LNCaP clone FGC (cell line): ENCODE results near the gene DTX1.

Source experiments
- DNase-seq: peaks from one replicate; pipeline ENCODE4 v3.0.0-alpha.2; 2011; ENCODE audit warnings: low read depth
- H3K4me3 ChIP-seq: 2 replicates; pipeline ENCODE4 v1.5.1; 2011; ENCODE audit warnings: mild to moderate bottlenecking, low read depth, low read length, control low read depth
- CTCF ChIP-seq: IDR thresholded peaks from 2 replicates; pipeline ENCODE4 v1.5.1; 2012; ENCODE audit warnings: mild to moderate bottlenecking; ENCODE audit not compliant: control insufficient read depth, insufficient read depth; ENCODE audit errors: extremely low read depth

Gene DTX1

GRCh38 chr12:113081873-113082272, 25.3 kb downstream of the DTX1 start:
- DNase-seq = no peak
- H3K4me3 ChIP-seq = no peak overlapping the region
- no peak for TF ChIP-seq CTCF

GRCh38 chr12:113082486-113083148, 26.1 kb downstream of the DTX1 start:
- no peak for DNase-seq
- no peak for TF ChIP-seq CTCF
- no peak overlapping the region for H3K4me3 ChIP-seq

- no peak for TF ChIP-seq CTCF
- no peak for DNase-seq
- no peak overlapping the region for H3K4me3 ChIP-seq
These were observed 27.4 kb downstream of the DTX1 start for GRCh38 chr12:113083863-113084435.

GRCh38 chr12:113086249-113087164, 30.0 kb downstream of the DTX1 start:
- no peak overlapping the region for H3K4me3 ChIP-seq
- no peak for DNase-seq

GRCh38 chr12:113087193-113087592, 30.7 kb downstream of the DTX1 start:
- no peak for DNase-seq
- no peak for TF ChIP-seq CTCF
- H3K4me3 ChIP-seq = no peak overlapping the region

More at GRCh38 chr12:113086249-113087164, 30.0 kb downstream of the DTX1 start:
- no peak for TF ChIP-seq CTCF

- H3K4me3 ChIP-seq = no peak overlapping the region
- TF ChIP-seq CTCF = no peak
- DNase-seq = no peak
These were observed 31.5 kb downstream of the DTX1 start for GRCh38 chr12:113088037-113088436.
